Upper lobe of left lung (tissue), 6 donors: ENCODE results near the gene TMEM184A. TPM values are rescaled to one million over a fixed set of nuclear protein-coding genes. Genes with fewer than 3 reads are reported as not detected.

Experiments used
- ATAC-seq, 2 donors: fragments of 200-7000 bp; cut with Tn5 transposase; one replicate each; pipeline ENCODE4 v1.9.1; 2022; ENCODE audit warnings: mild to moderate bottlenecking in 2 of 2, moderate library complexity in 2 of 2; ENCODE audit not compliant: low FRiP score in 2 of 2
- DNase-seq, 2 donors: peaks; one replicate each; pipeline ENCODE4 v3.0.0-alpha.2; 2019 to 2020
- H3K27ac ChIP-seq, 4 donors: fragments of 200-600 bp; sonication (generic); one replicate each; pipeline ENCODE4 v1.5.1; 2016 to 2019
- H3K27me3 ChIP-seq, 4 donors: fragments of 200-600 bp; sonication (generic); one replicate each; pipeline ENCODE4 v1.5.1; 2017 to 2019
- H3K36me3 ChIP-seq, 4 donors: fragments of 200-600 bp; sonication (generic); one replicate each; pipeline ENCODE4 v1.5.1; 2016 to 2019
- H3K4me1 ChIP-seq, 4 donors: fragments of 200-600 bp; sonication (generic); one replicate each; pipeline ENCODE4 v1.5.1; 2018 to 2019
- H3K4me3 ChIP-seq, 4 donors: fragments of 200-600 bp; sonication (generic); one replicate each; pipeline ENCODE4 v1.5.1; 2017 to 2019; ENCODE audit warnings: mild to moderate bottlenecking in 2 of 4, moderate library complexity in 1 of 4
- H3K9me3 ChIP-seq, 4 donors: fragments of 200-600 bp; sonication (generic); one replicate each; pipeline ENCODE4 v1.5.1; 2018 to 2019
- EP300 ChIP-seq, 4 donors: sonication (generic); formaldehyde crosslinking; IDR thresholded peaks; one replicate each; pipeline ENCODE4 v1.5.1; 2017; ENCODE audit warnings: antibody characterized with exemption in 4 of 4, control low read depth in 2 of 4
- POLR2A ChIP-seq, 4 donors: fragments of 450-650 bp; IDR thresholded peaks; one replicate each; pipeline ENCODE4 v1.5.1; 2016 to 2017; ENCODE audit warnings: antibody characterized with exemption in 4 of 4, mild to moderate bottlenecking in 2 of 4
- POLR2AphosphoS5 ChIP-seq, 2 donors: sonication (generic); formaldehyde crosslinking; IDR thresholded peaks; one replicate each; pipeline ENCODE4 v1.5.1; 2017; ENCODE audit warnings: antibody characterized with exemption in 2 of 2
- WGBS, 2 donors: methylation state at CpG; one replicate each; pipeline ENCODE4 v1.1.5; 2017 to 2018; 5-methylcytosine and 5-hydroxymethylcytosine counted together
- total RNA-seq, 6 donors: library from RNA; depleted of rRNA in 4 of 6; stranded (reverse); fragments of >200 nt in 4 of 6; gene quantifications; one replicate each; pipeline versions ENCODE4 v1.1.0 to v1.2.1, GENCODE V29; 2016 to 2021
- TF ChIP-seq, protein P1 (sequence below), 6 experiments: fragments of 450-650 bp in 4 of 6; fragments of 200-600 bp in 2 of 6; sonication (generic) in 2 of 6; IDR thresholded peaks; one replicate each; pipeline ENCODE4 v1.5.1; 2016 to 2019; ENCODE audit warnings: antibody characterized with exemption in 6 of 6
- donor health status: DM: no; HTN: no; CAD: no; lungs with moderate emphysema.
- donor health status: DM: no; HTN: yes; CAD: no; lungs with severe emphysema.

The TMEM184A gene
- total RNA-seq, 6 donors from 2014 or later: 5.0 to 11.7 (median 10.4) TPM

DNA sequence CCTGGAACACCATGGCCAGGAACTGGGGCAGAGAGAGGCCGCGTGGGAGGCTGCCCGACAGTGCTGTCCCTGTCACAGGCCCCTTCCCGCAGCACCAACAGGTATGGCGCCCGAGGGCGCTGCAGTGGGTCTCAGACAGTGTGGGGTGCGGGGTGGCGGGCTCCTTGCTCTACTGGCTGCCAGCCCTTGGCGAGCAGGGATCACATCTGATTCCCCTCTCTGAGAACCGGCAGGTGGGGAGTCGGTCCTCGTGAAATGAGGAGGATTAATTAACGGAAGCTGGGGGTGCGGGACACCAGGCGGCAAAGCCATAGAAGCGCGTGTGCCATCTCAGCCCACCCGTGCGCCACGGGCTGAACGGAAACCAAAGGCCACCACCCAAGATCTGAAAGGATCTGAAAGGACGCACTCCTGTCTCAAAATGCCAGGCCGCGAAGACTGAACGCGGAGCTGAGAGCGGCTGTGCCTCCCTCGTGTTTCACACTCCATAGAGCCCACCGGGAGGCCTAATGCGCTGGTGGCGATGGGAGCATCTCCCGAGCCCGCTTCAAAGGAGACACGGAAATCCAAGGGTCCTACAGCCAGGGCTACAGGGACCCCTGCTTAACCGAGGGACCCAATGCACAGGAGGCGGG, 58.6 kb downstream of the TMEM184A start:
- Histone ChIP-seq H3K9me3 (no peaks in the 10 kb centered on the region), H3K4me1 (peaks cover under 1 to 10% (median 3%) of the 10 kb centered on the region in 4 donors), H3K36me3 (peaks cover 26 to 100% (median 88%) of the 10 kb centered on the region in 4 donors), H3K27ac (no peak overlapping the region), H3K27me3 (no peaks in the 10 kb centered on the region), H3K4me3 (no peak overlapping the region)
- no peak for TF ChIP-seq POLR2AphosphoS5 (IDR thresholded peaks at IDR 0.05)
- TF ChIP-seq EP300 (IDR thresholded peaks at IDR 0.05): no peak
- TF ChIP-seq POLR2A (IDR thresholded peaks at IDR 0.05): no peak
- TF ChIP-seq, protein P1, sequence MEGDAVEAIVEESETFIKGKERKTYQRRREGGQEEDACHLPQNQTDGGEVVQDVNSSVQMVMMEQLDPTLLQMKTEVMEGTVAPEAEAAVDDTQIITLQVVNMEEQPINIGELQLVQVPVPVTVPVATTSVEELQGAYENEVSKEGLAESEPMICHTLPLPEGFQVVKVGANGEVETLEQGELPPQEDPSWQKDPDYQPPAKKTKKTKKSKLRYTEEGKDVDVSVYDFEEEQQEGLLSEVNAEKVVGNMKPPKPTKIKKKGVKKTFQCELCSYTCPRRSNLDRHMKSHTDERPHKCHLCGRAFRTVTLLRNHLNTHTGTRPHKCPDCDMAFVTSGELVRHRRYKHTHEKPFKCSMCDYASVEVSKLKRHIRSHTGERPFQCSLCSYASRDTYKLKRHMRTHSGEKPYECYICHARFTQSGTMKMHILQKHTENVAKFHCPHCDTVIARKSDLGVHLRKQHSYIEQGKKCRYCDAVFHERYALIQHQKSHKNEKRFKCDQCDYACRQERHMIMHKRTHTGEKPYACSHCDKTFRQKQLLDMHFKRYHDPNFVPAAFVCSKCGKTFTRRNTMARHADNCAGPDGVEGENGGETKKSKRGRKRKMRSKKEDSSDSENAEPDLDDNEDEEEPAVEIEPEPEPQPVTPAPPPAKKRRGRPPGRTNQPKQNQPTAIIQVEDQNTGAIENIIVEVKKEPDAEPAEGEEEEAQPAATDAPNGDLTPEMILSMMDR (IDR thresholded peaks at IDR 0.05): no peak
- ATAC-seq (no peak), DNase-seq (peak in 1 of 2 donors; percentile 78)
- 91 to 93% methylated on average over 8 to 37 of the region's 37 CpGs for WGBS, 2 donors

DNA sequence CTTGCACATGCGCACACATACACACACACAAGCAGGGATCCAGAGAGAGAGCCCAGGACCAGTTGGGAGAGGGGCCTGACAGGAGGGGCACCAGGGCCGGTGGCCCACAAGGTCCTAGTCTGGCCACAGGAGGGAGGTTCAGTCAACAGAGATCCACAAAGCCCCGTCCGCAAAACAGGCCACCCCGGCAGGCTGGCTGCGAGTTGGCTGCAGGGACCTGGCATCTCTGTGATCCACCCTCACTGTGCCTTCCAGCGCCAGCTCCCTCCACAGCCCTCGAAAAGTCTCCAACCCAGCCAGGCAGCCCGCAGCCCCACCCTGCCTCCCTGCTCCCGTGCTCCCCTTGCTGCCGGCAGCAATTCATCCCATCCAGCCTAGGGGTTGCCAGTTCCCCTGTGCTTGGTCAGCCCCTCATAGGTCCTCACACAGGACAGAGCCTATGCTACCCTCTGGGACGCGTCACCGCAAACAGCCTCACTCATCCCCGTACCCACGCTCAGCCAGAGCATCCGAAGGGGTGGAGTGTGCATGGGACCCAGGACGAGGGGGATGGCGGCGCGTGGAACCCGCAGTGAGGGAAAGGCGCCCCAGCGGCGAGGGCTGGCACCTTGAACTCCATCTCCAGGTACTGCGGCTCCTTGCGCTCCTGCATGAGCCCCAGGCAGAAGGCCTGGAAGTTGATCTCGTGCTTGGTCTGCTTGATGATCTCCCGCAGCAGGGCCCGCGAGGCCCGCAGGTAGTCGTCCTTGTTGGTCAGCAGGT, 59.3 kb downstream of the TMEM184A start:
- no peak for TF ChIP-seq EP300 (IDR thresholded peaks at IDR 0.05)
- TF ChIP-seq, protein P1 (IDR thresholded peaks at IDR 0.05): no peak
- TF ChIP-seq POLR2AphosphoS5 (IDR thresholded peaks at IDR 0.05): no peak
- TF ChIP-seq POLR2A (IDR thresholded peaks at IDR 0.05): no peak
- H3K27ac ChIP-seq: no peak overlapping the region
- H3K9me3 ChIP-seq: no peaks in the 10 kb centered on the region
- peaks cover 26 to 100% (median 90%) of the 10 kb centered on the region in 4 donors for H3K36me3 ChIP-seq
- 90 to 96% methylated on average over 22 to 26 of the region's 33 CpGs for WGBS, 2 donors
- no peak overlapping the region for H3K4me3 ChIP-seq
- peak in 1 of 2 donors; percentile 77 for DNase-seq
- no peaks in the 10 kb centered on the region for H3K27me3 ChIP-seq
- no peak for ATAC-seq
- H3K4me1 ChIP-seq: peaks cover 0 to 3% (median 0%) of the 10 kb centered on the region in 4 donors

DNA sequence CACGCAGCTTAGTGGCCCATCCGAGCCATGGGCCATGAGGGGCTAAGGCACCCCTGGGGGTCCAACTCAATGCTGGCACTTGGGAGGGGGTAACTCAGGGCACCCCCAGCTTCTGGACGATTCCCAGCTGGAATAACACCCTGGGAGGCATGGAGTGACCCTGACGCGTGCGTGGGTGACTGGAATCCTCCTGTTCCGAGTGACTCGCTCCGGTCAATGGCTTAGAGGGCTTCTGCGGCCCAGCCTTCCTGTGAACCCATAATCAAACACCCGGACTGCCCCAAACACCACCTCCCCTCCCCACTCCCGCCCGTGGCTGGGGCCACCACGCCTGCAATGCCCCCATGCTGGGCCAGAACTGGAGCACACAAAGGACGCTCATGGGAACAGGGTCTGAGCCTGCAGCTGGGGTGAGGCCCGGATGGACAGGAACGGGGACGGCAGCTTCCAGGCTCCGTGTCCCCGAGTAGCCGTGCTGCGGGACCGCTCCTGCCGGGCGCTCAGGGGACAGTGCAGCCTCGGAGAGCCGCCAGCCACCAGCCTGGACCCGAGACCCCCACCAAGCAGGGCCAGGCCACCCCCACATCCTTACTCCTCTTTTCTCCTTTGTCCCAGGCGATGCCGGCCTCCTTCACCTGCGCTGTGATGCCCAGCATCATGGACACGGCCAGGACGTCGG, 60.3 kb downstream of the TMEM184A start:
- 91% methylated on average over 12 to 34 of the region's 34 CpGs for WGBS, 2 donors
- Histone ChIP-seq H3K9me3 (no peaks in the 10 kb centered on the region), H3K4me3 (no peak overlapping the region), H3K27me3 (no peaks in the 10 kb centered on the region), H3K4me1 (no peaks in the 10 kb centered on the region), H3K36me3 (peaks cover 29 to 100% (median 91%) of the 10 kb centered on the region in 4 donors), H3K27ac (no peak overlapping the region)
- TF ChIP-seq POLR2AphosphoS5 (IDR thresholded peaks at IDR 0.05) (no peak), EP300 (IDR thresholded peaks at IDR 0.05) (no peak), POLR2A (IDR thresholded peaks at IDR 0.05) (no peak)
- TF ChIP-seq, protein P1 (IDR thresholded peaks at IDR 0.05): no peak
- peak in 1 of 2 donors; percentile 73 for DNase-seq
- ATAC-seq: no peak

DNA sequence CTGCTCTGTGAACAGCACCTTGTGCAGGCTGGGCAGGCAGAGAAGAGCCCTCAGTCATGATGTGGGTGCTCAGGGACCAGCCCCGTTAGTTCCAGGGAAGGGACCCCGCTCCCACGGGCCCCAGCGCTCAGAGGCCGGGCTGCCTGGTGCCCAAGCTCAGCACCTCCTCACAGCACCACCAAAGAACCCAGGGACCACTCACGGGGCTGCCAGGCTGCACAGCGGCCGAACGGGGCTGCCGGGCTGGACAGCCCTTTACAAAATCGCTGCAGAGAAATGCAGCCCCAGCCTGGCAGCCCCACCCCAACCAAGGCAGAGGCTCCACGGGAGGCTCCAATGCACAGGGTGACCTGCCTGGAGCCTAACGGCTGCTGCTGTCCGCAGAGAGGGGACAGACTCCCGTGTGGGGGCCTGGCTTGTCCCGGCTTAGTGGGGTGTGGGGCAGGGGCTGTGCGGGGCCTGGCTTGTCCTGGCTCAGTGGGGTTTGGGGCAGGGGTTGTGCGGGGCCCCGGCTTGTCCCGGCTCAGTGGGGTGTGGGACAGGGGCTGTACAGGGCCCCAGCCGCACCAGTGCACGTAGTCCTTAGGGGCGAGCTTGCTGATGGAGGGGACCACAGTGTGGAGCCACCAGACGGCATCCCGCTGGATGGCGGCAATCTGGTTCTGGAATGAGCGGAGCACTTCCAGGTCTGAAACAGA, 61.0 kb downstream of the TMEM184A start:
- DNase-seq (peak in 1 of 2 donors; percentile 74), ATAC-seq (peak in 1 of 2 donors; percentile 9)
- peaks cover 29 to 100% (median 87%) of the 10 kb centered on the region in 4 donors for H3K36me3 ChIP-seq

More for the DNA sequence above, 61.0 kb downstream of the TMEM184A start:
- TF ChIP-seq POLR2AphosphoS5 (IDR thresholded peaks at IDR 0.05) (no peak), POLR2A (IDR thresholded peaks at IDR 0.05) (no peak), EP300 (IDR thresholded peaks at IDR 0.05) (no peak)
- TF ChIP-seq, protein P1 (IDR thresholded peaks at IDR 0.05): no peak
- H3K27me3 ChIP-seq: no peaks in the 10 kb centered on the region
- no peak overlapping the region for H3K27ac ChIP-seq
- H3K9me3 ChIP-seq: no peaks in the 10 kb centered on the region
- H3K4me1 ChIP-seq: no peaks in the 10 kb centered on the region
- no peak overlapping the region for H3K4me3 ChIP-seq
- WGBS, 2 donors: 97% methylated on average over 23 of the region's 27 CpGs; no CpG with 5 or more reads in 1 of the 2 donors
